ENCODE measurements around the gene EVI5L.
"Not testable (repeated sequence)": the region's sequence is repeated elsewhere in the genome, so short reads cannot be mapped to it uniquely, and the experiment has no call there.

Gene EVI5L

GRCh38 chr19:7829561-7830271 is at the start of gene EVI5L:
Gene EVI5L, plus strand, starts transcription at chr19:7830218. Its CDS starts 16,325 bp downstream, at chr19:7846543.
- DNase-seq: peak; percentile 99

DNA sequence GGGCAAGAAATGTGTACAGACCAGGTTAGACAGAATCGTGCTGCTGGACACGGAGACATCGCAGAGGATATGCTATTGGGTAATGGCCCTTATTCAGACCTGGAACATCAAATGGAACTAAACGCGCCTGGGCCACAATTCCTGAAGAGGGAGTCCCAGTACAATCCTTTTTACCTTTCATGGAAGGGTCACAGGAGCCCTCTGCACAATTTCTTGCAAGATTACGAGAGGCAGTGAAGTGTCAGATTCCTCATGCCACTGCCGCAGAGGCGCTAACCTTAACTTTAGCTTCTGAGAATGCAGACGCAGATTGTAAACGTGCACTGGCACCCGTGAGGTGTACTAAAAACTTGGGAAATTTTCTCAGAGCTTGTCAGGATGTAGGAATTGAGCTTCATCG is 48.9 kb upstream of the EVI5L start:
- no peak for DNase-seq

- DNase-seq: no peak
These were observed 46.0 kb upstream of the EVI5L start for GRCh38 chr19:7783991-7784423.

DNA sequence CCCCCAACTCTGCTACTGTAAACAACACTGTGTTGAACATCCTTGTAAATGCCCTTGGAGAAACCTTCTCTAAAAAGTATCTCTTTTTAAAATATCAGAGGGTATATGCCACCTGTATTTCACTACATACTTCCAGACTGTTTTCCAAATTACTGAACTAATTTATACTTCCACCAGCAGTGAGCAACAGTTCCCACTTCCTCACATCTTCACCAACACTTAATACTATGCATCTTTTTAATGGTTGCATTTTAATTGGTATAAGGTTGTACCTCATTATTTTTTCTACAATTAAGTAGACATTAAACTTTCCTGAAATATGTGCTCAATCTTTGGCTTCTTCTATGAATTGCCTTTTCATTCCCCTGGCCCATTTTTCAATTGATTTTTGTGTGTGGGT is 45.2 kb upstream of the EVI5L start:
- DNase-seq: no peak

DNA sequence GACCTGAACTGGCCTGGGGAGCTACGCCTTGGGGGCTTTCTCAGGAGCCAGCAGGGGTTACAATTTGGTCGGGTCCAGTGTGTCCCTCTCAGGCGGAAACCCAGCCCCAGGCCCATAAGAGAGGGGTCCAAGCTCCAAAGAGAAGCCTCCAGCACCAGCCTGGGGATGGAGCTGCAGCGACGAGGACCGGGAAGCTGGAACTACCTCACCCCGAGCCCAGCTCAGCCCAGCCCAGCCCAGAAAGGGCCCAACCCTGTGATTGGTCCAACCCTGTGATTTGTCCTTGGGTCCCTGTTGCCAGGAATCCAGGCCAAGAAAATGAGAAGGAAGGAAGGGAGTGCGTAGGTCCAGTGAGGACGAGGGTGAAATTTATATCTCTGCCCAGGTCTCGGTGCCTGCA is 42.9 kb upstream of the EVI5L start:
- DNase-seq: no peak

GRCh38 chr19:7787602-7788177 is 42.3 kb upstream of the EVI5L start:
- no peak for DNase-seq

- no peak for DNase-seq
These were observed 41.7 kb upstream of the EVI5L start for GRCh38 chr19:7788178-7788932.

GRCh38 chr19:7788933-7789323 is 41.1 kb upstream of the EVI5L start:
- DNase-seq: no peak

DNA sequence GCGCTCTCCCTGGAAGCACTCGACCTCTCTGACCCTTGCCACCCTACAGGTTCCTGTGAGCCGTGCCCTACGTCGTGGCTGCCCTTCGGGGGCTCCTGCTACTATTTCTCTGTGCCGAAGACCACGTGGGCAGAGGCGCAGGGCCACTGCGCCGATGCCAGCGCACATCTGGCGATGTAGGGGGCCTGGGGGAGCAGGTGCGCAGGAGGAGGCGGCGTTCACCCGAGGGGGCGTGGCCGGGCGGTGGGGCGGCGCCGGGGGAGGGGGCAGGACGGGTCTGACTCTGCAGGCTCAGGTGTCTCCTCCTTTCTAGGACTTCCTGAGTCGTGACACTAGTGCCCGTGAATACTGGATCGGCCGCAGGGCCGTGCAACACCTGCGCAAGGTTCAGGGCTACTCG is 40.6 kb upstream of the EVI5L start:
- DNase-seq: peak; percentile 29 to 30

- no peak for DNase-seq
These were observed 39.6 kb upstream of the EVI5L start for GRCh38 chr19:7790416-7790815.

DNA sequence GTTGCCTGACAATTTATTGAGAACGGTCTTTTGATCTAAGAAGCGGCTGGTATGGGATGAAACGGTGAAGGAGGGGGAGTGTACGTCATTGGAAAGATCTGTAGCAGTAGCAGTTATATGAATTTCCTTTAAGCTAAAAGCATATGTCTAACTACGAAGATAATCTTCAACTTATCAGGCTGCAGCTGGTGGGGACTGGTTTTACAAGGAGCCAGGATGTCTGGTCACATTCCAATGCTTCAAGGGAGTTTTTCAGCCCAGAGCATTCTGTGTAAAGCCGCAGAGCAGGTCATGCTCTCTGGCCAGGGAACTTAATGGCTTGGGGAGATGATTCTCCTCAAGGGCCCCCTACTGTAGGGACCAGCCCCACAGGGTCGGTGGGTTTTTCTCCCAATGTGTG is 37.7 kb upstream of the EVI5L start:
- DNase-seq: no peak

- not testable (repeated sequence) for DNase-seq
These were observed 37.3 kb upstream of the EVI5L start for GRCh38 chr19:7792701-7793100.

GRCh38 chr19:7793493-7793892 is 36.5 kb upstream of the EVI5L start:
- no peak for DNase-seq

DNA sequence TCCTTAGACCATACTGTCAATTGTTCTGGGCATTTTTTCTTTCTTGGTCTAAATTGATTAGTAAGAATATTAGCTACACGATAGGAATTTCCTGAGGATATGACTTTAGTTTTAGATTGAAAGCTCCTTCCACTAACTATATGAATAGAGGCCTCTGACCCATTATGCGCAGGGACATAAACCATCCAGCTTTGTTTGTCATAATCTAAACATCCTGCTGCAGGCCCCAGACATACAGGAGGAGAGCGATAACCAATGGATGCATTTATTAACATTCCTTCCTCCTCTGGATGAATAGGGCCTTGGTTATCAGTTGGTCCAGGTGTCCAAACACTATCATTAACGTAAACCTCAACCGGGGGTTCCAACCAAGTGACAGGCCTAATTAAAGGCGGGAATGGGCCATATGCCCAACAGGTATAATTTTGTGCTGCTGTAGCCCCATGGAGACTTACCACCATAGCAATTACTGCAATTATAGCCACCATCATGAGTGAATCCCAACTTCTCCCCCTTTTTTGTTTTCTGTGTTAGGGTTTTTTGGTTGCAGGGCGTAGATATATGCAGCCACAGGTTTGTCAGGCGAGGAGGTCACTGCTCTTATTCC is 34.4 kb upstream of the EVI5L start:
- DNase-seq: no peak

DNA sequence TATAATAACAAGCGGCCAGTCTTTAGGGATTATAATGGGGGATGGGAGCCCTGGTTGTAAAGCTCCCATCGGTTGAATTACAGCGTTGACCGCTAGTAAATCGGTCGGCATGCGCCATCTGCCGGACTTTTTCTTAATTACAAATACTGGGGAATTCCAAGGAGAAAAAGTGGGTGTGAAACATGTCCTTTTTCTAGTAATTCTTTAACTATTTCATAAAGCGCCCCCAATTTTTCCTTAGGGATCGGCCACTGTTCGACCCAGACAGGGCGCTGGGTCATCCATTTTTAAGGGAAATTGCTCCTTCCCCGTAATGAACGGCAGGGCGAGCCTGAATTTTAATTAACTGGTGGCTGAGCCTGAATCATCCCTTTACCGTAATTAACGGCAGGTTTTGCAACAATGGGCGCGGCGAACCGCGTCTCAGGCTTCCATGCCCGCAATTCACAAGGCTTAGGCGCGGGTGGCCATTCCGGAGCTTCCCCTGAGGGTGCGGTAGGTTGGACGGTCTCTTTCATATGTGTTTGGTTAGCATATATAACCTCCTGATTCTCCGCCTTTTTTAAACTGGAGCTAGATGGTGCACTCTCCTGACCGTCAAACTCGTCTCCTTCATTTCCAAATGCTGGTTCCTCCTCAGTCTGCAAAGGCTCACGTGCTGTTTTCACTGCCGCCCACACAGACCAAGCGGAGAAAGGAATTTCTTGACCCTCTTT is 30.2 kb upstream of the EVI5L start:
- DNase-seq: peak; percentile 51 to 65

GRCh38 chr19:7801020-7801570 is 28.9 kb upstream of the EVI5L start:
- no peak for DNase-seq

- no peak for DNase-seq
These were observed 23.8 kb upstream of the EVI5L start for GRCh38 chr19:7806234-7806633.

DNA sequence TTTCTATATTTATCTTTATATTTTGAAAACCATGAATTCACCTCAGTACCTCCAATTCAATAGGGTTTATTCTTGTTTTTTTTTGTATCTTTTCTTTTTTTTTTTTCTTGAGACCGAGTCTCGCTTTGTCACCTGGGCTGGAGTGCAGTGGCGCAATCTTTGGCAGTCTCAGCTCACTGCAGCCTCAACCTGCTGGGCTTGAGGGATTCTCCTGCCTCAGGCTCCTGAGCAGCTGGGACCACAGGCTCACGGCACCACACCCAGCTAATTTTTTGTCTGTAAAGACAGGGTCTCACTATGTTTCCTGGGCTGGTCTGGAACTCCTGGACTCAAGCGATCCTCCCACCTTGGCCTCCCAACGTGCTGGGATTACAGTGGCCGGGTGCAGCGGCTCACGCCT is 23.1 kb upstream of the EVI5L start:
- no peak for DNase-seq

DNA sequence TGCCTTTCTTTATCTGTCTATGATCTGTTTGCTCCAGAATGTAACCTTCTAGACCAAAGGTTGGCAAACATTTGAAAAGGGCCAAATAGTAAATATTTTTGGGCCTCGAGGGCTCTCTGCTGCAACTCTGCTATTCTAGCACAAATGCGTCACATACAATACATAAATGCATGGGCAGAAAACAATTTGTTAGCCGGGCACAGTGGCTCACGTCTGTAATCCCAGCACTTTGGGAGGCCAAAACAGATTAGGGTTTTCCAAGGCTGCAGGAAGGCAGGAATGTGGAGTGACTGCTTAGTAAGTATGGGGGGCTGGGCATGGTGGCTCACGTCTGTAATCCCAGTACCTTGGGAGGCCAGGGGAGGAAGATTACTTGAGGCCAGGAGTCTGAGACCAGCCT is 21.9 kb upstream of the EVI5L start:
- no peak for DNase-seq

DNA sequence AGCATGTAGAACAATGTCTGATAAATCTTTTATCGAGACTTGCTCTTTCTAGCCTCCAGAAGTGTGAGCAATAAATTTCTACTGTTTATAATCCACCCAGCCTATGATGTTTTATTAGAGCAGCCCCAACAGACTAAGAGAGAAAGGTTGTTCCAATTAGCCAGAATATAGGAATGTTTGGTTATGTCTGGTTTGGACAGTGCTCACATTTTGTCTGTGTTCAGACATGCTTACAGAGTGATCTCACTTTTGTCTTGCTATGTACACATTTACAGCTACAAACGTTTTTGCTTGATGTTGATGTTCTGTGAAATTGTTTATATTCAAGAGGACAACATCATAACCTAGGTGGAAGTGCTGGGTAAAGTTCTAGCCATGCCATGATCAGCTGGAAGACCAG is 18.0 kb upstream of the EVI5L start:
- no peak for DNase-seq

GRCh38 chr19:7815325-7815724 is 14.7 kb upstream of the EVI5L start:
- DNase-seq: no peak

GRCh38 chr19:7816040-7816439 is 14.0 kb upstream of the EVI5L start:
- DNase-seq: not testable (repeated sequence)

GRCh38 chr19:7817801-7818200 is 12.2 kb upstream of the EVI5L start:
- no peak for DNase-seq
